Fibroblast of skin of right biceps (primary cell): ENCODE data around the gene CBFA2T3.

Experiments
- DNase-seq: peaks from one replicate; pipeline ENCODE4 v3.0.0-alpha.2; 2013

The CBFA2T3 gene

GRCh38 chr16:88885693-88886280 is 91.2 kb downstream of the CBFA2T3 start:
- no peak for DNase-seq

DNA sequence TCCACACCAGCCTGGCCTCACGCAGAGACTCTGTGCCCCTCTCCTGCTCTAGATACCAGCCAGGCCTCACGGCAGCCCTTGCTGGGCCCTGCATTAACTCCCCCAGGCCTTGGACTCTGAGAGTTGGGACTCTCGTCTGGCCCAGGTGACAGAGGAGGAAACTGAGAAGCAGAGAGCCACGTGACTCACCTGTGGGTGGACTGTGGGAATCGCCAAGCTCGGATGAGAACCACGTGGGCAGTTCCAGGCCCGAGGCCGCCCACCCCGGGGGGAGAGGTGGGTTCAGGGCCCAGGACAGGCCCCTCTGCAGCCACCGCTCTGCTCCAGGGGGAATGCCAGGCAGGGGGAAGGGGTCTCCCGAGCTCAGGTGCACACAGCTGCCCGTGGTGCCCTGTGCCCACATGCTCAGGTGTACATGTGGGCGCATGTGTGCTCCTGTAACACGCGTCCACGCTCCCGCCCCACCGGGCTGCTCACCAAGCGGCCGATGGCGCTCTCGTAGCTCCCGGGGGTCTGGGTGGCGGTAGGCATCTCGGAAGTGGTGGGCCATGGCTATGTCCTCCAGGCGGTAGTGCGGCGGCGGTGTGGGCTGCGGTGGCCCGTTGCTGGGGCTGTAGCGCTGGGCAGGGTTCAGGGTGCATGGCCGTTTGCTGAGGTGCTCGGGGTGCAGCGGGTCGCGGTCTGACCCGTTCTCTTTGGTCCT is 92.3 kb downstream of the CBFA2T3 start:
- no peak for DNase-seq

GRCh38 chr16:88883946-88884345 is 93.1 kb downstream of the CBFA2T3 start:
- no peak for DNase-seq

GRCh38 chr16:88883117-88883895 is 93.7 kb downstream of the CBFA2T3 start:
- no peak for DNase-seq

GRCh38 chr16:88882358-88883030 is 94.5 kb downstream of the CBFA2T3 start:
- DNase-seq = no peak

DNA sequence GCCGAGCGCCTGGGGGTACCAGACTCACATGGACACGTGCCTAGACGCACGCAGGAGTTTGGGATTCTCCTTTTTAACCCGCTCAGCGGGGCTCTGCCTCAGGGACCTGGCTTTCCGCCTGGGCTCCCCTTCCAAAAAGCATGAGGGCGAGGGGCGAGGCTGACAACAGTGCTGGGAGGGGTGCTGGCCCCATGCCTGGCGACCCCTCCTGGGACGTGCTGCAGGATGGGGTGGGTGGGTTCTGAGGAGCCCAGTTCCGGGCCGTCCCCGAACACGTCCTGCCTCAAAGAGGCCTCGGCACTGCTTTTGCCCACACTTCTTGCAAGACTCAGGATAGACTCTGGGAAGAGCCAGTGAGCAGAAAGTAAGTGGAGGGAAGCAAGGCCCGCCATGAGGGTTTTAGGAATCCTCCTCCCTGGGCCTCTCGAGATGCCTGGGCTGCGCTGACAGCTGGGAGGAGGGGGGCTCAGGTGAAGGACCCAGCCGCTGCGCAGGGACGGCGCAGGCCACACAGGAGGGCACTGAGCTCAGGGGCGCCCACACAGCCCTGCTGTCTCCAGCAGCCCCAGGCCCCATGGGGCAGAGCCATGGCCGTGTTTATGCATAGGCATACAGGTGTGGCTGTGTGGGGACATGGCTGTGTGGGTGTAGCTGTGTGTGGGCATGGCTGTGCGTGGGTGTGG is 95.2 kb downstream of the CBFA2T3 start:
- no peak for DNase-seq

DNA sequence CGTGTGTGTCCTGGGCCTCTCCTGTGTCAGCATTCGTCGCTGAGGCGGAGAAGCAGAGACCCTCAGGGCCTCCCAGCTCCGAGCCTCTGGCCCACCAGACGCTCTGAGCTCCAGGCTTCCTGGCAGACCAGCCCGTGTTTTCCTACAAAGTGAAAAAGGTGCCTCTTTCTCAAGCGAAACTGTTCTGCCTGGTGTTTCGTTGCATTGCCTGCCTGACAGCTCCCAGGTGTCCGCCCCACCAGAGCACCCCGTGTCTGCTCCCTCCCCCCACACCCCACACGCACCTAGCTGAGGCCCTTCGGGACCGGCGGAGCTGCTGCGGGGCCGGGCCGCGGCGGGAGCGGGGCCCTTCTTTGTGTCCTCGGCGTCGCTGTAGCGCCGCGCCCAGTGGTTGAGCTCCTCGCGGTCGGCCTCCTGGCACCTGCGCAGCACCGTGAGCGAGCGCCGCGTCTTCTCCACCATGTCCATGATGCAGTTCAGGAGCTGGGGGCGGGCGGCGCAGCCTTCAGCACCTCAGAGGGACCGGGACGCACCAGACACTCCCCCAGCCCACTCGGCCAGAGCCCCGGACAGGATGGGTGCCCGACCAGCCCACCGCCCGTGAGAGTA is 95.9 kb downstream of the CBFA2T3 start:
- no peak for DNase-seq

GRCh38 chr16:88880226-88881006 is 96.6 kb downstream of the CBFA2T3 start:
- DNase-seq = no peak

- DNase-seq = no peak
Observed at GRCh38 chr16:88879788-88880055, 97.3 kb downstream of the CBFA2T3 start.

DNA sequence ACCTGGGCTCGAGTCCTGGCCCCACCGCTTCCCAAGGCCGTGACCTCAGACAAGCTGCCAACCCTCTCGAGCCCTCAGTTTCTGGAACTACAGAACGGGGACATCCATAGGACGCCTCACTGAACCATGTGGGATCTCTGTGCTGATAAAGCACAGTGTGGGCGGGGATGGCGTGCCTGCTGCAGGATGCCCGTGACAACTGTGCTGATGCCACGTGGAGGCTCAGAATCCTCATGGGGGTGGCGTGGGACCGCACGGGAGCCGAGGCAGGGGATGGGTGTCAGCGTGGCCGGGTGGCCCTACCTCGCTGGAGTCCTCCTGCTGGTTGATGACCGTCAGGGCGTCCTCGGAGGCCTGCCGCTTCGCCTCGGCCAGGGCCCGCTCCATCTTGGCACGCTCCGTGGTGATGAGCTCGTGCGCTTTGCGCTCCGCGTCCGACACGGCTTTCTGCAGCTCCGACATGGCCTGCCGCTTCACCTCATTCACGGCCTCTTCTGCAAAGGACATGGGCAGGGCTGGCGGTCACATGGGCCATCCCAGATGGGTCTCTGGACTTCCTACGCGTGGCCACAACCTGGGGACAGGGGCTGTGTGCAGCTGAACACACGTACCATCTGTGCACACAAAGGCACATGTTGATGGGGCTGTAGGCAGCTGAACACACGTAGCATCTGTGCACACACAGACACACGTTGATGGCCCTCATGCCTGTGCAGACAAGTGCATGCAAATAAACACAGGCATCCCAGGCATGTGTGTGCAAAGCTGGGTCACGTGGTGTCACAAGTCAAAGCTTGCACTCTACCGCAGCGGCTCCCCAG is 97.8 kb downstream of the CBFA2T3 start:
- DNase-seq = no peak

- DNase-seq = no peak
Observed at GRCh38 chr16:88878356-88878755, 98.7 kb downstream of the CBFA2T3 start.

DNA sequence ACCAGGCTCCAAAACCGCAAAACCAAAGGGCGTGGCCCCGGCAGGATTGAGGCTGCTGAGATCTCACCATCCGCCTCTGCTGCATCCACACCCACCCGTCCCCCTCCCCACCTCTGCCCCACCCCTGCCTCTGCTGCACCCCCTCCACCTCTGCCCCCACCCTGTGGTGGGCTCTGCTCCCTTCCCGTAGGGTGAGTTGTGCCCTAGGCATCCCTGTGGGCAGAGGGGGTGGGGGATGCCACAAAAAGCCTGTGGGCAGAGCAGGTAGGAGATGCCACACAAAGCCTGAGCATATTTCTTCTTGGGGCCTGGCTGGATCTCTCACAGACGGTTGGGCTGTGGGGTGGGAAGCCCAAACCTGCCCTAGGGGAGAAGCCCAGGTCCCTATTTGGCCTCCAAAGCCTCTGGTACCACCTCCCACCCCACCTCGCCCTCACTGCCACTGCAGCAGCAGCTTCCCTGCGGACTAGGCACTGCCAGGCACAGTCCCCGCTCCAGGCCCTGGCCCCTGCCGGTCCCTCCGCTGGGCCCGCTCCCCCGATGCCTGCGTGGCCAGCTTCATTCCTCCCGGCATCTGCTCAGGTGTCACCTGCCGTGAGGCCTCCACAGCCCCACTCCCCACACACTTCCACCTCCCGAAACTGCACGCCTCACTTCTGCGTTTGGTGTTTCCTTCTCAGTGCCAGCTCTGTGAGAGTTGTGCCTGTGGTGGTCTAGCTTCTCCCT is 99.3 kb downstream of the CBFA2T3 start:
- DNase-seq = no peak

DNA sequence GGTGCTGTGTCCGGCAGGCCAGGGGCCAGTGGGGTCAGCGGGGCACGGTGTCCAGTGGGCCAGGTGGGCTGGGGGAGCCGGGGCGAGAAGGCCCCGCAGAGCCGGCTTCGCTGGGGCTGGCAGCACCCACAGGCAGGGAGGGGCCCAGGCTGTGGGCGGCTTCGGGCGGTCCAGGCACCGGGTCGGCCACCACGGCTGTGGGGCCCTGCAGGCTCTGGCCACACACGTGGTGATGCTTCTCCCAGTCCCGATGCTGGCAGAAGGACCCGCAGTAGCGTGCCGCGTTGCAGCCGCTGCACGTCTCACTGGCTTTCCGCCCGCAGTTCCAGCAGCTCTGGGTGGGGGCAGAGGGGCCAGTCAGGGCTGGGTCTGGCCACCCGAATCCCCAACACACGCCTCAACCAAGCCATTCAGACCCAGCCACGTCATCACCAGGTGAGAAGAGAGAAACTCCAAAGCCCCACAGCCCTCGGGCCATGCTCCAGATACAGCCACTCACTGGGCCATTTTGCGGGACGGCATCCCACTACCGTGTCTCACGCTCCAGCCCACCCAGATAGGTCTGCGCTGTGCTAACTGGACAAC is 100.0 kb downstream of the CBFA2T3 start:
- DNase-seq = no peak

DNA sequence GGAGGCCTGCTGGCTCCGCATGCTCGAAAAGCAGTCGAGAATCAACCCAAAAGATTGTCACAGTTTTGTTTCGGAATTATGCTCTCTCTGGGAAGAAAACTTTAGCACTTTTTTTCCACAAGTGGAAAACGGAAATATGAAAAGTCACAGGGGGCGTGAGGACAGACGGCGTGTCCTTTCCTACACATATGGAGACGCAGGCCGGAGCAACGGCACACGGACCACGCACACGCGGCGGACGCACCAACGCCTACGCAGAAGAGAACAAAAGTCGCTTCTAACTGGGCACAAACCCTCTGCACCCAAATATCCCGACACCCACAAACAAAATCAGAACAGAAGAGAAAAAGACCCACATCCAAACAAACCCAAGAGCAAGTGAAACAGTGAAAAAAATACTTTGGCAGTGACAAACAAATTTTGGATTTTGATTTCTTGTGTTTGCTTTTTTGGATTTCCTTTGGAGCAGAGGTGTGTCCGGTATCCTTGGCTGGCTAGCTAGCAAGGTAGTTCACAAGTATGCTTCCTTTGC is 101.2 kb downstream of the CBFA2T3 start:
- DNase-seq = no peak

DNA sequence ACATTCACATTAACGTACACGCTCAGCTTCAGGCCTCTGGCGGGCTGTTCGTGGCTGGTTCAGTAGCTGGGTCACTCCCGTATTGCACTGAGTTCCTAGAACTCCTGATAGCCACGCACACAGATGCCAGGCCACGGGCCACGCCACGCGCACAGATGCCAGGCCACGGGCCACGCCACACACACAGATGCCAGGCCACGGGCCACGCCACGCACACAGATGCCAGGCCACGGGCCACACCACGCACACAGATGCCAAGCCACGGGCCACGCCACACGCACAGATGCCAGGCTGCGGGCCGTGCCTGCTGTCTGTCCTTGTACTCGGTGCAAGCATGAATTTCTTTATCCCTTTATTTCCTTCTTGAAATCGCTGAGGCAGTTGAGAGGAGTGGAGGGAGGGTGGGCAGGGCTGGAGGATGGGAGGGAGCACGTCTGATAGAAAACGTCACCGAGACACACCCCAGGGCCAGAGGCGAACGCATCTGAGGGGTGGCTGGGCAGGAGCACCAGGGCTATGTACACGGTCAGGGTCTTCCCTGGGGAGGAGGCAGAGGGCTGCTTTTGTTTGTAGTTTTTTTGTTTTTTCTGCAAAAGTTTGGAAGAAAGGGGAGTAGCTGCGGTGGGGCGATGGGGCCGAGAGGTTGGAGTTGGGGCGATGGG is 101.9 kb downstream of the CBFA2T3 start:
- DNase-seq = no peak

DNA sequence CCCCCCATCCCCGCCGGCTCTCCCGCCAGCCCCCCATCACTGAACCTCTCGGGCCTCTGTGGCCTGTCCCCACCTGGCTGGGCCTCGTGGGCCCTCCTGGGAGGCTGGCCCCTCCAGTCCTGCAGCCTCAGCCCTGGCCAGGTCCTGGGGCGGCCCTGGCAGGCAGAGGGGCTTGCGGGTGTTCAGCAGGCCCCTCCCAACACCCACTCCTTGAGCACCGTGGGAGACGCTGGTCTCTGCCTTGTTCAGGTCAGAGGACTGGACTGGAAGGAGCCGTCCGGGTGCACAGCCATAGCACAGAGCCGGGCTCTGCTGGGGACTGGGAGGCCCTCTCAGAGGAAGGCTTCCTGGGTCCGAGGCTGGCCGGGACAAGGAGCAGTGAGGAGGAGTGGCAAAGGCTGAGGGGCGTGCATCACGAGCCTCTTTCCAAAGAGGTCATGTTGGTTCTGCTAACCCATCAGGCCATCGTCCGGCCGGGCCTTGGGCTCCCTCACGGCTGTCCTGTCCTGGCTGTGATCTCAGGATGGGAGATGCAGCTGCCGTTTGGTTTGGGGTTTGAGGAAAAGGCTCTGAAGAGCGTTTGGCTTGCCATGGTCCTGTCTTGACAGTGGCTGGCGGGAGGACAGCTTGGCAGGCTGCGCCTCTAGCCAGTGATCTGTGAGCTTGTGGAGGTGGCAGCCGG is 104.2 kb downstream of the CBFA2T3 start:
- DNase-seq = no peak

DNA sequence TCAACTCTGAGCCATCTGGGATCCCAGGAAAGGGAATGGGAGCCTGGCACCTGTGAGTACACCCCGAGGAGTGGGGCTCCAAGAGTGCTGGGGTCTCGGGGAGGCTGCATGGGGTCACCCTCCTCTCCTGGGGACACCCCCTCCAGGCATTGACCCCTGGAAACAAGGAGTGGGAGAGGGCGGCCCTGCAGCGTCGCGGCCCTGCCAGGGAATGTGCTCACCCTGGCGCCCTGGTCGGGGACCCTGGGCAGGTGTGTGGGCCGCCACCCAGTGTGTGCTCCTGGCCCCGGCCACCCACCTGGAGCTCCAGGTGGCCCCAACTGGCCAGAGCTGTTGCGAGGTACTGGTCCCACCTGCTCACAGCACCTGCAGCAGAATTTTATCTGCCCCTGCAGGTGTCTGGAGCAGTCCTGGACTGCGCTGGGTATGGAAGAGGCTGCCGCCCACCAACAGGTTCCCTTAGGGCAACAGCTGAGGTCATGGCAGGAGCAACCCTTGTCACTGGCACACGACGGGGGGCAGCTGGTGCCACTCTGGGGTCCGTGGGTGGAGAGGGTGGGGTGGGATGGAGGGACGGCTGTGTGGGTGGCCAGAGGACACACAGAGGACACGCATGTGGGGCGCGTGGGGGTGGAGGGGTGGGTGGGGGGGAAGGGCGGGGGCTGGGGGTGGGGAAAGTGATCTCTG is 105.1 kb downstream of the CBFA2T3 start:
- no peak for DNase-seq

GRCh38 chr16:88871349-88871702 is 105.7 kb downstream of the CBFA2T3 start:
- no peak for DNase-seq
